ENCODE measurements around the gene APLP2. TPM values are rescaled to one million over a fixed set of nuclear protein-coding genes. Genes with fewer than 3 reads are reported as not detected.
A peak's percentile ranks its signal among the peaks of the same experiment; 100 is the strongest.

Gene APLP2
- total RNA-seq, 6 experiments from 2014 or later: 333 to 490 (median 458) TPM

- TF ChIP-seq CTCF (IDR thresholded peaks at IDR 0.05): no peak
- Mint-ChIP-seq H3K27ac (no peak overlapping the region), H3K27me3 (ENCODE audit: insufficient read depth) (peaks cover 48% of the 10 kb centered on the region), H3K4me3 (no peak overlapping the region), H3K36me3 (ENCODE audit: low read depth) (no peaks in the 10 kb centered on the region), H3K4me1 (ENCODE audit: low read depth) (peaks cover 23% of the 10 kb centered on the region), H3K9me3 (no peaks in the 10 kb centered on the region)
- DNase-seq: no peak
These were observed 93.0 kb downstream of the APLP2 start for GRCh38 chr11:130162733-130163132.

- H3K4me1 Mint-ChIP-seq (ENCODE audit: low read depth): peaks cover 31% of the 10 kb centered on the region
- H3K27ac Mint-ChIP-seq: no peak overlapping the region
- no peak overlapping the region for H3K4me3 Mint-ChIP-seq
- no peak for DNase-seq
- TF ChIP-seq CTCF (IDR thresholded peaks at IDR 0.05): no peak
- peaks cover 41% of the 10 kb centered on the region for H3K27me3 Mint-ChIP-seq (ENCODE audit: insufficient read depth)
- no peaks in the 10 kb centered on the region for H3K36me3 Mint-ChIP-seq (ENCODE audit: low read depth)
- no peaks in the 10 kb centered on the region for H3K9me3 Mint-ChIP-seq
These were observed 93.9 kb downstream of the APLP2 start for GRCh38 chr11:130163346-130164220.

DNA sequence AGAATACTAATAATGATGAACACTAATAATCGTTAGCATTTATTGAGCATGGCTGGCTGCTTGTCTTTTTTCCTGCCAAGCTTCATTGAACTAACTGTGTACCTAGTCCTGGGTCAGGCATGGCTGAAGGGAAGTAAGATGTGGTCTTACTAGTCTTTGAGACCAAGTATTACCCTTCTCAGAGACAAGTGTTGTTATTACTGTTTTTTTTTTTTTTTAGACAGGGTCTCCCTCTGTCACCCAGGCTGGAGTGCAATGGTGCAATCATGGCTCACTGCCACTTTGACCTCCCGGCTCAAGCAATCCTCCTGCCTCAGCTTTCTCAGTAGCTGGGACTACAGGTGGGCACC is 94.5 kb downstream of the APLP2 start:
- no peak for DNase-seq
- Mint-ChIP-seq H3K27me3 (ENCODE audit: insufficient read depth) (peaks cover 35% of the 10 kb centered on the region), H3K36me3 (ENCODE audit: low read depth) (no peaks in the 10 kb centered on the region), H3K27ac (no peak overlapping the region), H3K4me1 (ENCODE audit: low read depth) (peaks cover 32% of the 10 kb centered on the region), H3K9me3 (no peaks in the 10 kb centered on the region), H3K4me3 (no peak overlapping the region)
- TF ChIP-seq CTCF (IDR thresholded peaks at IDR 0.05): no peak

- Mint-ChIP-seq H3K9me3 (no peaks in the 10 kb centered on the region), H3K4me3 (no peak overlapping the region), H3K36me3 (ENCODE audit: low read depth) (no peaks in the 10 kb centered on the region), H3K27me3 (ENCODE audit: insufficient read depth) (peaks cover 38% of the 10 kb centered on the region), H3K27ac (peak overlapping the region; percentile 45), H3K4me1 (ENCODE audit: low read depth) (peaks cover 40% of the 10 kb centered on the region)
- TF ChIP-seq CTCF (IDR thresholded peaks at IDR 0.05): no peak
- no peak for DNase-seq
These were observed 96.1 kb downstream of the APLP2 start for GRCh38 chr11:130165601-130166456.

- peaks cover 35% of the 10 kb centered on the region for H3K27me3 Mint-ChIP-seq (ENCODE audit: insufficient read depth)
- peak; percentile 91 for DNase-seq
- no peak for TF ChIP-seq CTCF (IDR thresholded peaks at IDR 0.05)
- H3K36me3 Mint-ChIP-seq (ENCODE audit: low read depth): no peaks in the 10 kb centered on the region
- no peak overlapping the region for H3K4me3 Mint-ChIP-seq
- H3K4me1 Mint-ChIP-seq (ENCODE audit: low read depth): peaks cover 40% of the 10 kb centered on the region
- peak overlapping the region; percentile 45; the same call in 1 of the 2 replicates for H3K27ac Mint-ChIP-seq
- H3K9me3 Mint-ChIP-seq: no peaks in the 10 kb centered on the region
These were observed 96.7 kb downstream of the APLP2 start for GRCh38 chr11:130166457-130166784.

All from HFFc6 (cell line).